GM12874 (cell line): ENCODE measurements around the gene FASTK.

Source experiments
- TF ChIP-seq, protein P1 (sequence below): IDR thresholded peaks from 2 replicates; pipeline ENCODE4 v1.5.1; 2011; ENCODE audit warnings: low read depth, mild to moderate bottlenecking, control low read depth, low read length, moderate library complexity; ENCODE audit not compliant: insufficient read depth

FASTK gene

DNA sequence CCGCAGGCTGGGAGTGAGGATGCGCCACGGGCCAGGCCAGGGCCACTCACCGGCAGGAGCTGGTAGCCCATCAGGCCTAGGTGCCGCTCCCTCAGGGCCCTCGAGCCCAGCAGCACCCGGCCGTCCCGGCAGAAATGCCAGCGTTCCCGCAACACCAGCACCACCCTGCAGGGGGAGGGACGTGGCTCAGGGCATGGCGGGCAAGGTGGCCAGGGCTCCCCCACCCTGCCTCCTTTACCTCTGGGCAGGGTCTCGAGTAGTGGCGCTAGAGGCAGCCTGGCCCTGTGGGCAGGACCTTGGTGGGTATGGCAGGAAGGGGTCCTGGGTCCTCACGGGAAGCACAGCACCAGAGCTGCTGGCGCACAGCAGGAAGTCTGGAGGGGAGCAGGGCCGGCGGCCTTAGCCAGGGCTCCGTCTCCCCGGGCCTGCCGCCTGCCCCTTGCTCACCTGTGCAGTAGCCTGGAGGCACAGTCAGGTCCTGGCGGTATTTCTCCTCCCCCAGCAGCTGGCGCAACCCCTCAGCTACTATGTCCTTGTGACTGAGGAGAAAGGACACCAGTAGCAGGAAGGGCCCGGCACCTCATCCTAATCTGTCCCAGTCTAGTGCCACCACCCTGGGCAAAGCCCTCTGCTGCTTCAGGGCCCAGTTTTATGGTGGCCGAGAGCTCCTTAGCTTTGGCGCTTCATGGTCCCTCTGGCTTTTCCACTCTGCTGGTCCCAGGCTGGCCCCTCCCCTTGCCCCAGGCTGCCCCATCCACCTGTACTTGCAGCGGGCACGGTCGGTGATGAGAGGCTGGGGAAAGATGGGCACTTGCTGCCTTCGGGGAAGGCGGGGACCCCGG is 3.5 kb downstream of the FASTK start:
- TF ChIP-seq, protein P1, sequence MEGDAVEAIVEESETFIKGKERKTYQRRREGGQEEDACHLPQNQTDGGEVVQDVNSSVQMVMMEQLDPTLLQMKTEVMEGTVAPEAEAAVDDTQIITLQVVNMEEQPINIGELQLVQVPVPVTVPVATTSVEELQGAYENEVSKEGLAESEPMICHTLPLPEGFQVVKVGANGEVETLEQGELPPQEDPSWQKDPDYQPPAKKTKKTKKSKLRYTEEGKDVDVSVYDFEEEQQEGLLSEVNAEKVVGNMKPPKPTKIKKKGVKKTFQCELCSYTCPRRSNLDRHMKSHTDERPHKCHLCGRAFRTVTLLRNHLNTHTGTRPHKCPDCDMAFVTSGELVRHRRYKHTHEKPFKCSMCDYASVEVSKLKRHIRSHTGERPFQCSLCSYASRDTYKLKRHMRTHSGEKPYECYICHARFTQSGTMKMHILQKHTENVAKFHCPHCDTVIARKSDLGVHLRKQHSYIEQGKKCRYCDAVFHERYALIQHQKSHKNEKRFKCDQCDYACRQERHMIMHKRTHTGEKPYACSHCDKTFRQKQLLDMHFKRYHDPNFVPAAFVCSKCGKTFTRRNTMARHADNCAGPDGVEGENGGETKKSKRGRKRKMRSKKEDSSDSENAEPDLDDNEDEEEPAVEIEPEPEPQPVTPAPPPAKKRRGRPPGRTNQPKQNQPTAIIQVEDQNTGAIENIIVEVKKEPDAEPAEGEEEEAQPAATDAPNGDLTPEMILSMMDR = peak; percentile 42

DNA sequence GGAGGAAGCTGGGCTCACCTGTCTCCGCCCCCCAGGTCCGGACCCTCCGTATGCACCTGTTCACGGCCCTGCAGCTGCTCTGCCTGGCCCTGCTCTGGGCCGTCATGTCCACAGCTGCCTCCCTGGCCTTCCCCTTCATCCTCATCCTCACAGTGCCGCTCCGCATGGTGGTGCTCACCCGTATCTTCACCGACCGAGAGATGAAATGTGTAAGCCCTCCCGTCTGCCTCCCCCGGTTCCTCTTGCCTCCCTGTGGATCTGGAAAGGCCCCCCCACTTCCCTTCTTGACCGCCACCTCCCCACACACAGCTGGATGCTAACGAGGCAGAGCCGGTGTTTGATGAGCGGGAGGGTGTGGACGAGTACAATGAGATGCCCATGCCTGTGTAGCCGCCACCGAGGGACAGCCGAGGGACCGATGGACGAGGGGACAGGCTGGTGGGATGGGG is 4.6 kb downstream of the FASTK start:
- TF ChIP-seq, protein P1 = no peak

DNA sequence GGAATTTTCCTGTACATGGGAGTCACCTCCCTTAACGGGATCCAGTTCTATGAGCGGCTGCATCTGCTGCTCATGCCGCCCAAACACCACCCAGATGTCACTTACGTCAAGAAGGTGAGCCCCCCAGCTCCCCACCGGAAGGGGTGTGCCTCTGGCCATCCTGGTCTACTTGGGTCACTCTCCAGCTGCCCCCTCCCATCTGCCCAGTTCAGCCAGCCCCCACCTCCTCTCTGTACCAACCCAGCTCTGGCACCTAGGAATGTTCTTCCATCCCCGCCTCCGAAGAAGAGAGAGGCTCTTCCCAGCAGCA is 5.0 kb downstream of the FASTK start:
- TF ChIP-seq, protein P1 = no peak

- TF ChIP-seq, protein P1 = no peak
Measured at GRCh38 chr7:151074817-151075661, 5.6 kb downstream of the FASTK start.

GRCh38 chr7:151073990-151074389 is 6.6 kb downstream of the FASTK start:
- TF ChIP-seq, protein P1 = no peak

GRCh38 chr7:151071032-151071866 is 9.4 kb downstream of the FASTK start:
- TF ChIP-seq, protein P1 = no peak

- TF ChIP-seq, protein P1 = no peak
Measured at GRCh38 chr7:151070574-151070960, 10.0 kb downstream of the FASTK start.
